GM10248 (cell line): ENCODE data around the gene RNF135.
"Not testable (repeated sequence)": the region's sequence is repeated elsewhere in the genome, so short reads cannot be mapped to it uniquely, and the experiment has no call there.

Experiments
- CTCF ChIA-PET: fragments of 300-600 bp; sonication (Branson Sonifier 250); formaldehyde crosslinking; extraction: SDS; loops from one replicate; lab custom pipeline; 2021; ENCODE audit warnings: antibody characterized with exemption; lab: Yijun Ruan, JAX
- POLR2A ChIA-PET: fragments of 350-650 bp; sonication (Branson Sonifier 250); formaldehyde crosslinking; extraction: SDS; loops from one replicate; lab custom pipeline; 2020; ENCODE audit warnings: antibody characterized with exemption; lab: Yijun Ruan, JAX
- DNase-seq: peaks from one replicate; pipeline ENCODE4 v3.0.0; 2012; ENCODE audit errors: extremely low spot score
- CTCF ChIP-seq: IDR thresholded peaks from 2 replicates; pipeline ENCODE4 v1.5.1; 2012; ENCODE audit warnings: mild to moderate bottlenecking, low read depth; ENCODE audit errors: extremely low read depth, missing control alignments, control extremely low read depth

The RNF135 gene

GRCh38 chr17:30961209-30962188 lies 9.3 kb upstream of the RNF135 start:
- TF ChIP-seq CTCF: no peak
- ChIA-PET CTCF (interaction anchor here (1.6 to 1.7 kb wide), 2 partner anchors 9 to 15 kb away, joined by 4 read pairs; partner anchors contain the start of gene RNF135), POLR2A (no interaction called here)
- peak; percentile 51 for DNase-seq

GRCh38 chr17:30964312-30964711 lies 6.5 kb upstream of the RNF135 start:
- CTCF ChIA-PET, POLR2A ChIA-PET, DNase-seq: not testable (repeated sequence)

- ChIA-PET POLR2A (no interaction called here), CTCF (no interaction called here)
- DNase-seq: no peak
- TF ChIP-seq CTCF: no peak
Observed at GRCh38 chr17:30964876-30965275, 6.0 kb upstream of the RNF135 start.

- POLR2A ChIA-PET: no interaction called here
- CTCF ChIA-PET: no interaction called here
- no peak for TF ChIP-seq CTCF
- no peak for DNase-seq
Observed at GRCh38 chr17:30965686-30966085, 5.2 kb upstream of the RNF135 start.

- ChIA-PET POLR2A (interaction anchor here (0.7 kb wide), 1 partner anchor 31 kb away, joined by 4 read pairs; no protein-coding TSS in a partner anchor), CTCF (interaction anchor here (2.0 kb wide), 1 partner anchor 13 kb away, joined by 5 read pairs; no protein-coding TSS in a partner anchor)
- not testable (repeated sequence) for DNase-seq
Observed at GRCh38 chr17:30967911-30968310, 2.9 kb upstream of the RNF135 start.

GRCh38 chr17:30969989-30970830 lies 629 bp upstream of the RNF135 start:
- no peak for DNase-seq
- no peak for TF ChIP-seq CTCF
- ChIA-PET POLR2A (interaction anchor here (0.6 kb wide), 1 partner anchor 167 kb away, joined by 3 read pairs; no protein-coding TSS in a partner anchor), CTCF (interaction anchor here (0.7 to 1.4 kb wide), 10 partner anchors 9 to 252 kb away, joined by 3 to 4 read pairs (median 3); partner anchors contain the start of genes CRLF3 and TEFM)
